ENCODE results near the gene EGF.
"Not testable (repeated sequence)": the region's sequence is repeated elsewhere in the genome, so short reads cannot be mapped to it uniquely, and the experiment has no call there.

The EGF gene

GRCh38 chr4:109998867-109999584 lies 86.3 kb downstream of the EGF start:
- DNase-seq: peak; percentile 77

DNA sequence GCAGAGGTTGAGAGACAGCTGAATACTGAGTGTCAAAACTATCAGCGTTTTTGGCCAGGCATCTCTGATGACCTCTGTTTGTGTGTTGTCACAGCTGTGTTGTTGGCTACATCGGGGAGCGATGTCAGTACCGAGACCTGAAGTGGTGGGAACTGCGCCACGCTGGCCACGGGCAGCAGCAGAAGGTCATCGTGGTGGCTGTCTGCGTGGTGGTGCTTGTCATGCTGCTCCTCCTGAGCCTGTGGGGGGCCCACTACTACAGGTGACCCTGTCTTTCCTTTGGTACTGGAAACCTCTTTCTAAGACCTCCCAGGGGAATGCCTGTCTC lies 86.9 kb downstream of the EGF start:
- DNase-seq: no peak

DNA sequence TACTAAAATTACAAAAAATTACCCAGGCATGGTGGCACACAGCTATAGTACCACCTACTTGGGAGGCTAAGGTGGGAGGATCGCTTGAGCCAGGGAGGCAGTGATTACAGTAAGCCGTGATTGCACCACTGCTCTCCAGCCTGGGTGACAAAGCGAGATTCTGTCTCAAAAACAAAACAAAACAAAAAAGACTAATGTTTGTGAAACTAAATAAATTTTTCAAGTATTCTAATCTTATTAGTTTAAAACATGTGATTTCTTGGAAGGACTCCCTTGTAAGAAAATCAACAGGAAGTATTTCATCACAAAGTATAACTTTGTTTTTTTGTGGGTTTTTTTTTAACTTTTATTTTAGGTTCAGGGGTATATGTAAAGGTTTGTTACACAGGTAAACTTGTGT lies 89.6 kb downstream of the EGF start:
- DNase-seq: no peak

- no peak for DNase-seq
Measured at GRCh38 chr4:110003401-110004187, 90.9 kb downstream of the EGF start.

- DNase-seq: no peak
Measured at GRCh38 chr4:110004556-110004955, 91.9 kb downstream of the EGF start.

DNA sequence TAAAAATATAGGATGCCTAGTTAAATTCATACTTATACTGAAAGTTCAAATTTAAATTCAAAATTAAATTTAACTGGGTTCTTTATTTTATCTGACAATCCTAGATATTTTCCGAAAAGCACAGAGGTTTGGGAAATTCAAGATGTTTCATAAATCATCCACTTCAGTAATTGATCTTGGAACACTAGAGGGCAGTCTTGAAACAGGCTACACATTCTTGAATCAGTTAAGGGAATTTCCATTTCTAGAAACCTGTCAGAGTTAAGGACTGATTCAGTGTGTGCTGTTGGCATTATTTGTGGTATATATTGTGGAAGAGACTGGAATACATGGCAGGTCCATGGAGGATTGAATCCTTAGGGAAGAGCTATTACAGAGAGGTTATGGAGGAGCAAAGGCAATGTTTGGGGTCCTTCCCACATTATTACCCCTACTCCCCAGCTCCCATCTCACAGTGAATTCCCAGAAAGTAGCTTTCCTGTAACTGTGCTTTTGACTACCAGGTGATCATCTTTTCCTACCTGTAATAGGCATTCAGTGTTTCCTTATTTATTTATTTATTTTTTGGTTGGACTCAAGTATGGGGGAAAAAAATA lies 92.9 kb downstream of the EGF start:
- DNase-seq: peak; percentile 81

DNA sequence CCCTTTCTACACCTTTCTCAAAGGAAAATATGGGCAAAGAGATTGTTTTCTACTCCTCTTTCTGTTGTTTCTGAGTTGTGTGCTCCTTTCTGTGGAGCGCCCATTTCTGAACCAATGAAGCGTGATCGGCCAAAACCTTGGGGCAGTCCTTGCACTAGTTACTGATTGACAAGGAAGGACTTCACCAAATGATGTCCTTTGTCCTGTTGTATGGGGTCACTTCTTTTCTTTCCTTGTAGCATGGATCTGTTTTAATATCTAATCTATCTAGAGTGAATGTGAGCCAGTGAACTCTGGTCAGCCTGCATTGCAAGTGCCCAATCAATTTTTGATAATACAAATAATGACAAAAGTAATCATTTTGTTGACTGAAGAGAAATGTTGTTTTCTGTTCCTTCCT lies 94.5 kb downstream of the EGF start:
- no peak for DNase-seq

GRCh38 chr4:110008540-110008939 lies 95.9 kb downstream of the EGF start:
- no peak for DNase-seq

GRCh38 chr4:110009550-110009949 lies 96.9 kb downstream of the EGF start:
- DNase-seq: no peak

- DNase-seq: no peak
Measured at GRCh38 chr4:110010797-110011196, 98.1 kb downstream of the EGF start.

GRCh38 chr4:110012917-110013316 lies 100.2 kb downstream of the EGF start:
- no peak for DNase-seq

GRCh38 chr4:110014233-110014632 lies 101.5 kb downstream of the EGF start:
- no peak for DNase-seq

DNA sequence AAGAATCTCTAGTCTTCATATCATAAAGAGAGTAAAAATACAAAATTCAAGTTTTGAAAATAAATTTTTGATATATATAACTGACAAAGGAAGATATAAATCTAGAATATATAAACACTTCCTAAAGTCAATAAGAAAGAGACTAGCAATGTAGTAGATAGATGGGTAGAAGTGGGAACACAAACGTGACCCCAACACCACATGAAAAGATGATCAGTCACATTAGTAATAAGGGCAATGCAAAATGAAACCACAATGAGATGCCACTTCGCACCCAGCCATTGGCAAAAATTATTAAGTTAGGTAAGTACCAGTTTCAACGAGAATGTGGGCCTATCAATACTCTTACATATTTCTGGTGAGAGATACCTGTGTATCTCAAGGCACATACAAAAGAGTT lies 106.5 kb downstream of the EGF start:
- no peak for DNase-seq

DNA sequence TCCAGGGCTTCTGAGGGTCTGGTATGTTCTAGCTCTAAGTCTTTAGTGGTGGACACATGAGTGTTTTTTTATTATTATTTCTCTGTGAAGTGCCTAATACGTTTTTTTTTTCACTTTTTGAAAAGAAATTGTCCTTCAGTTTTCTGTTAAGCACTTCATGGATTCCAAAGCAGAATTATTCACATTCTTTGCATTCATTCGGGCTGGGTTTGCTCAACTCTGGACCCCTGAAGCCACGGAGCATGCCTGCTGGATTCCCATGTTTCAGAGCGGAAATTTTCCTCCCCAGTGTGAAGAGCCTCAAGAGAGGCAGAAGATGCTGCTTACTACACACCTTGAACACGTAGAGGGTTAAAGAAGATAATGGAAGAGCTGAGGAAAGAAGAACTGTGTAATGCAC lies 107.5 kb downstream of the EGF start:
- no peak for DNase-seq

DNA sequence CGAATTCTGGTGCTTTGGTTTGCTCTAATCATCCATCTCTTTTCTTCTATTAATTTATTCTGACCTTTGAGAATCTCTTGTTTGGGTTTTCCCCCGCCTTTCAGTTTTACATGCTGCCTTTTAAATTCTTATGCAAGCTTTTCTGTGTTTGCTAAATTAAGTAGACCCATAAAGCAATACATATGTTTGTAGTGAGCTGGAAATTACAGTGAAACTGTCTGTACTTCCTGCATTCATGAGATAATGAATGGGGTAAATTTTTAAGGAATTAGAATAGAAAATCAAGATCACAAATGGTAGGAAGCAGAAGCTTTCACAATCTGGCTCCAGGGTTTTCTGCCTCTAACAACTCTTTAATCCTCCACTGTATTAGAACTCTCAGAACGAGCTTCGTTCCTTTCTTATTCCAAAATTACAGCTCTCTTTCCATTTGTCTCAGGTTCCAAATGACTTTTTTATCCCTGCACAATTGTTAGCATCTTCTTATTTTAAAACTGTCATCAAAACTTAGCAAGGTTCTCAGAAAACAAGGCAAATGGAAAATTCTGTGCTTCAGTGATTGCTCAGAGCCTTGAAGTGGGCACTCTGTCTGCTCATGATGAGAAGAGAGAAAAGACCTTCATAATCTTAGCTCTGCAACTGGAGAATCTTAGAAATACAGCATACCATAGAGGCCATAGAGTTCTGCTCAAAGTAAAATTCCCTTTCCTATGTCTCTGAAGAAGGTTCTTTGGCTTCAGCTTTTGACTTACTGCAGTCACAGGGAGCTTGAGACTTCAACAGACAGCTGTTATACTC lies 108.2 kb downstream of the EGF start:
- no peak for DNase-seq

DNA sequence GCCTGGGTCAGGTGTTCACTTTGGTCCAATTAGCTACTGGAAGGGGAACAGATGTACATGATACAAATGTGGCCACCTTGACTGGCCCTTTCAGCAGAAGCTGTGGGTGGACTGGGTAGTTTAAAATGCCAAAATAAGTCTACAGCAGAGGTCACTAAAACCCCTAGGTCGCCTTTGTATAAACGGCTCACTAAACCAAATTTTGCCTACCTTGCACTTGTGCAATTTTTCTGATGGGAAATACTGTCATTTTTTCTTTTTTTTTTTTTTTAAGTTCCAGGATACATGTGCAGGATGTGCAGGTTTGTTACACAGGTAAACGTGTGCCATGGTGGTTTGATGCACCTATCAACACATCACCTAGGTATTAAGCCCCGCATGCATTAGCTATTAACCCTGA lies 109.8 kb downstream of the EGF start:
- no peak for DNase-seq

DNA sequence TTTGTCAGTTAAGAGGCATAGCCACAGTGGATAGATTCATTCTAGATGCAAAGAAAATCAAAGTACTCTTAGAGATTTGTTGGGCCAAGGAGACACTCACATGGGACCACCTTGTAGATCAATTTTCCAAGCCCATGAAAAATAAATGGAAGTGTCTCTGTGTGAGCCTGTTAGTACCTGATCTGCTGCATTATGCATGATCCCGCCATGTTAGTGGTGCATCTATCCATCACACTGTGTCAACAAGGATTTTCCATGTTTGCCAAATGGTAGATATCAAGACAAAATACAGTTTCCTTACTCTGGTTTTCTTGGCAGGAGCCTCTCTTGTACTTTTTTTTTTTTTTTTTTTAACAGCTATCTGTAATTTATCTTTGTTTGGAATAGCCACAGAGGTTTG lies 112.4 kb downstream of the EGF start:
- DNase-seq: no peak

DNA sequence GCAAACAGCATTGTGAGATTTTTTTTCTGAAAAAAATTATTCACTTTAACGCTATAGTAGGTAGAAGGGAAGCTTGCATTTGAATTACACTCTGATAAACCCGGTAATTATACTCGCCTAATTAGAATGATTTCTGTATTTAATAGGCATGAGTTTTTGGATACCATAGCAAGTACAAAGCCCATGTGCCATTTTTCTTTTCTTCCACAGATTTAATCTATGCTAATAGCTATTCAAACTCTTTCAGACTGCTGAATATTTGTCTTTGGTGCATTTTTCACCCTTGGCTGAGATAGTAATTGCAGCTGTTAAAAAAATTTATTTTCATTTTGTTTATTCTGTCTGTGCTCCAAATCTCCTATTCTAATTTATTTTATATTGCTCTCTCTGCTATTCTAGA lies 113.0 kb downstream of the EGF start:
- no peak for DNase-seq

GRCh38 chr4:110032603-110033002 lies 119.9 kb downstream of the EGF start:
- no peak for DNase-seq

GRCh38 chr4:110033355-110034025 lies 120.8 kb downstream of the EGF start:
- DNase-seq: no peak

- no peak for DNase-seq
Measured at GRCh38 chr4:110034026-110034393, 121.3 kb downstream of the EGF start.

GRCh38 chr4:110039164-110039563 lies 126.5 kb downstream of the EGF start:
- not testable (repeated sequence) for DNase-seq

GRCh38 chr4:110041735-110042134 lies 129.1 kb downstream of the EGF start:
- no peak for DNase-seq

Measured in midbrain (tissue), 1 donor.